HG03457 (cell line): Measurements from ENCODE around the gene TMEM154.

Experiments
- ATAC-seq: cut with Tn5 transposase; IDR thresholded peaks from one replicate; pipeline ENCODE4 v1.9.1; 2021; ENCODE audit warnings: moderate number of reproducible peaks; ENCODE audit not compliant: unreplicated experiment

The TMEM154 gene

DNA sequence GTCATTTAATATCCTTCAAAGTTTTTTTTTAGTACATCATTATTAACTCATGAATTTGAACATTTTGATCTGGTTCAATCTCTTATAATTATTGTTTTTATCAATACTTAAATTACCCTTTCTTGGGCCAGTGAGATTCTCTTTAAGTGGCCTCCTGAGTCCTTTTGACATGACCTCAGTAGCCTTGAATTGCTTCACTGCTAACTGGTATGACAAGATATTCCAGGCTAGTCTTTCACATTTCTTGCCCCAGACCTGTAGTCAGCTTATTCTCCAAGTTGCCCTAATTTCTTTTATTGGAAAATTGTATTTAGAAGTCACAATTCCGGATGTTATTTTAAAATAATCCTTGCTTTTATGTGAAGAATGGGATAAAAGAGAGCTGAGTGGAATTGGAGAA is 108.5 kb downstream of the TMEM154 start:
- no peak for ATAC-seq
